Medulla oblongata (tissue), 1 donor: Measurements from ENCODE around the gene UPK3B.
"Not testable (repeated sequence)": the region's sequence is repeated elsewhere in the genome, so short reads cannot be mapped to it uniquely, and the experiment has no call there.

ENCODE experiments used
- DNase-seq: peaks from one replicate; pipeline ENCODE4 v3.0.0-alpha.2; 2015; ENCODE audit errors: extremely low spot score

Gene UPK3B

DNA sequence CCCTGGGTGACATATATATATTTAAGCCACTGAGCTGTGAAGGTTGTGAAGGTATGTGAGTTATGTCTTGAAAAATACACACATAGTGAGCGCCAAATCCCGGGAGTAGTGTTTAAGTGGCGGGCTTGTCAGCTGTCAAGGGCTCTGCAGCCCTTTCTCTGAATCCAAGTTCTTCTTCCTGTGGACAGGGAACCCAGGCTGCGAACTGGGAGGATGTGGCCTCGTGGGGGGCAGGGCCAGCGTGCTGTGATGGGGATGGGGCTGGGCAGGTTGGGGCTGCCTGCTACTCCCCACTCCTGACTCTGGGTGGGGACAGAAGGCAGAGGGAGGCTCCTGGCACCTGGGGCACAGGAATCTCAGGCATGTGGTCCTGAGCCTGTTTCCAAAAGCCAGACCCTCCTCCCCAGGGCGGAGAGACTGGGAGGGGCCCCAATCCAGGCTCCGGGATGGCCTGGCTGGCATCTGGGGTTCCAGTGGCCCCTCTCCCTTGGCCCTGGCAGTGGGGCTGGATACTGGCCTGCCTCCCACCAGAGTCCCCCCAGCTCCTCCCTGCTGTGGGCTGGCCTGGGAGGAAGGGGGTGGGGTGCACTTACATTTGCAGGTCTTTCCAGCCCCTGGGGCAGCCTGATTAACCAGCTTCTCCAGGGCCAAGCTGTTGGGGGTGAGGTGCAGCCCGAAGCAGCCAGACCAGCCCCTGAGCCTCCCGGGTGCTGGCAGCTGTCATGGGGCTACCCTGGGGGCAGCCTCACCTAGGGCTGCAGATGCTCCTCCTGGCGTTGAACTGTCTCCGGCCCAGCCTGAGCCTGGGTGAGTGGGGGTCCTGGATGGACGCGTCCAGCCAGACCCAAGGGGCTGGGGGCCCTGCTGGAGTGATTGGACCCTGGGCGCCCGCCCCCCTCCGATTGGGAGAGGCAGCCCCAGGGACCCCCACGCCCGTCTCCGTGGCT lies at the start of gene UPK3B:
UPK3B (plus strand) TSS at position 622 of the 947 bp plus-strand sequence; CDS start at position 723, 101 bp downstream.
- DNase-seq, result no peak

DNA sequence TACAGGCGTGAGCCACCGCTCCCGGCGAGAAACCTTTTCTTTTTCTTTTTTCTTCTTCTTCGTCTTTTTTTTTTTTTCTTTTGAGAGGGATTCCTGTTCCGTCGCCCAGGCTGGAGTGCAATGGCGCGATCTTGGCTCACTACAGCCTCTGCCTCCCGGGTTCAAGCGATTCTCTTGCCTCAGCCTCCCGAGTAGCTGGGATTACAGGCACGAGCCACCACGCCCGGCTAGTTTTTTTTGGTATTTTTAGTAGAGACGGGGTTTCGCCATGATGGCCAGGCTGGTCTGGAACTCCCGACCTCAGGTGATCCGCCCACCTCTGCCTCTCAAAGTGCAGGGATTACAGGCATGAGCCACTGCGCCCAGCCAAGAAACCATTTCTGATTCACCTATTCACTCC lies 49.6 kb upstream of the UPK3B start:
- DNase-seq, result not testable (repeated sequence)

DNA sequence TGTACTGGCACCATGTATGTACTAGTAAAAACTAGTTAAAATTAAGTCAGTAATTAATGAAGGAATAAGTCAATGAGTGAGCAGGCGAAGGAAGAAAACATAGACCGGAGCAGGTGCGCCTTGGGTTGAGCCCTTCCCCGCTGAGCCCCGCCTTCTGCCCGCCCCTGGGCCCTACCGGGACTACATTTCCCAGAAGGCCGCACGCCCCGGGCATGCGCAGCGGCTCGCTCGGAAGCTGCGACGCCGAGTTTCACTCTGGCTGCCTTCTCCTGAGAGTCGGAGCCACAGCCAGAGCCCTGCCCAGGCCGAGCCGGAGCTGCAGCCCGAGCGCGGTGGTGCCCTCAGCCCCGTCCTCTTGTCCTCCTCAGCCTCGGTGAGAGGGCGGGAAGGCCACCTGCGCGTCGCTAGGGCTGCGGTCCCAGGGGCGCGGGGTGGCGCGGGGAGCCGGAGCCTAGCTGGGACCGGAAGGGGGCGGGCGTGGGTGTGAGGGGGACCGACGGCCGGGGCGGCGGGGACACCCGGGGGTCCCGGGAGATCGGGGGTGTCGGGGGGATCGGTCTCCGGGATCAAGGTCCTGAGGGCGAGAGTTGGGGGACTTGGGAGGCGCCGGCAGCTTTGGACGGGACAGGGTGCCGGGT lies 48.8 kb upstream of the UPK3B start, which contains the start of gene DTX2:
DTX2 (plus strand) TSS at position 246 of the 638 bp plus-strand sequence. CDS start 18,801 bp downstream, outside the sequence.
- DNase-seq, result not testable (repeated sequence)

DNA sequence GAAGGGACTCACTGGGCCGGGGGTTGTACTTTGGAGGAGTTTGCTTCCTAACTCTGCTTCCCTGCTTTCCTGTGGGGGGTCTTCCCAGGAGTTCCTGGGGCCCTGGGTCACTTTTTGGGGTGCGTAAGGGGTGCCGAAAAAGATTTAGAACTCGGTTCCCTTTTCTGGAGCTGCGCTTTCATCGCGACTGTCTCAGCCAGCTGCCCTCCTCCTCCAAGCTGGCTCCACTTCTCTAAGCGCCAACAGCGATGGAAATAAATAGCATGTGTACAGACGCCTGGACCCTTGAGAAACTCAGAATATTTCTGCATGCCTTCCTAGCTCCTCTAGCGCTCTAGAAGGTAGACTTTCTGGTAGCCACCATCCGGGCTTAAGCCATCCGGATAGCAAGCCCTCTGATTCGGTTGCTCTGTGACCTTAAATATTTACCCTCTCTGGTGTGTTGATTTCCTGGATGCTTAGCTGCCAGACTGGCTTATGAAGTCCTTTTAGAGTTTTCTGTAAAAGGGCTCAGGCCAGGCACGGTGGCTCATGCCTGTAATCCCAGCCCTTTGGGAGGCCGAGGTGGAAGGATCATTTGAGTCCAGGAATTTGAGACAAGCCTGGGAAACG lies 48.0 kb upstream of the UPK3B start:
- not testable (repeated sequence) for DNase-seq

DNA sequence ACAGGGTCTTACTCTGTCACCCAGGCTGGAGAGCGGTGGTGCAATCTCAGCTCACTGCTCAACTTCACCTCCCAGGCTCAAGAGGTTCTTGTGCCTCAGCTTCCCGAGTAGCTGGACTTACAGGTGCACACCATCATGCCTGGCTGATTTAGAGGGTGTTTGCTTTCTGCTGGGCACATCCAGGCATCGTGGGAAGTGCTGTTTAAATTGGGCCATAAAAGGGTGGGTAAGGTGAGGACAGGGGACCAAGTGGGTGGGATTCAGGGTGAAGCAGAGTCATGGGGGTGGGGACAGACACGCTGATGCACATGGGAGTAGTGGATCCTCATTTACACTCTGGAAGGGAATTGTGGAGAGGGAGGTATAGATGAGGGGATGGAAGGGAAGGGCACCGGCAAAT lies 45.4 kb upstream of the UPK3B start:
- not testable (repeated sequence) for DNase-seq

DNA sequence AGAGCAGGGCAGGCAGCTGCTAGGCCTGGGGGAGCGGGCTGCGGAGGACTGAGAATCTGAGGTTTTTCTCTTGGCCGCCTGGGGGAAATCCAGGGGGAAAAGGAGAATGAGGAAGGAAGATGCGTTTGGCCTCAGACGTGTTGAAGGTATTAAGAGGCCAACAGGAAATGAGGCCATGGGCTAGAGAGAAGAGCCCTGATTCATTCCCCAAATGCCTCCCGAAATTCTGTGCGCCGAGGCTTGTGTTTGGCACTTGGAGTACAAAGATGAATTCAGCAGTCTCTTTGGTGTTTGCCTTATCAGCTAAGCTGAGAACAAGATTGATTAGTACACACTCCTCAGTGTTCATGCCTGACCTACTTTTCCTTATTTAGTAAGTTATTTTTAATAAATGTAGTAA lies 44.4 kb upstream of the UPK3B start:
- not testable (repeated sequence) for DNase-seq

DNA sequence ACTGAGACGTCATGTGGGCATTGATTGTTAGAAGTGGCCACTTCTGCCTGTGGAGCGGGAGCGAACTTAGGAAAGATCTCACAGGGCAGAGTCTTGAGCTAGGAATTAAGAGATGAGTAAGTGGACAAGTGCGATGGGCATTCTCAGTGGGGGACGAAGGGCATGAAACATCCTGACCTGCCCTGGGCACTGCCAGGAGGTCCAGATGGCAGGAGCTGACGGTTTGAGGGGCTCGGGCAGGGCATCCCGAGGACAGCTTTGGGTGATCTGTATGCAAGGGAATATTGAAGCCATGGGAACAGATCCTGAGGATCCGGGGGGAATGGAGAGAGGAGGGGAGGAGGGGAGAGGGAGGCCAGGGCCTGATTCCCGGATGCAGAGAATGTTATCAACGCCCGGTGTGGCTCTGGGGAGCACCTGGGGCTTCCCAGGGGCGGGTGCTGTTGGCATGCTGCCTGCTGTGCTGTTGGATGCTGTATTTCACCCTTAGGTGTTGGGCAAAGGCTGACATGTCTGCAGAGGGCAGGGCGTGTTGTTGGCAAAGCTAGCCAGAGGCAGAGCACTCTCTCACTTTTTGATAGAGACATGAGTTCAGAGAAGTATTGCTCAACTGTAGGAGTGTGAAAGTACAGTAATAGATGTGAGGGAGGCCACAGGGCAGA lies 42.5 kb upstream of the UPK3B start:
- not testable (repeated sequence) for DNase-seq

DNA sequence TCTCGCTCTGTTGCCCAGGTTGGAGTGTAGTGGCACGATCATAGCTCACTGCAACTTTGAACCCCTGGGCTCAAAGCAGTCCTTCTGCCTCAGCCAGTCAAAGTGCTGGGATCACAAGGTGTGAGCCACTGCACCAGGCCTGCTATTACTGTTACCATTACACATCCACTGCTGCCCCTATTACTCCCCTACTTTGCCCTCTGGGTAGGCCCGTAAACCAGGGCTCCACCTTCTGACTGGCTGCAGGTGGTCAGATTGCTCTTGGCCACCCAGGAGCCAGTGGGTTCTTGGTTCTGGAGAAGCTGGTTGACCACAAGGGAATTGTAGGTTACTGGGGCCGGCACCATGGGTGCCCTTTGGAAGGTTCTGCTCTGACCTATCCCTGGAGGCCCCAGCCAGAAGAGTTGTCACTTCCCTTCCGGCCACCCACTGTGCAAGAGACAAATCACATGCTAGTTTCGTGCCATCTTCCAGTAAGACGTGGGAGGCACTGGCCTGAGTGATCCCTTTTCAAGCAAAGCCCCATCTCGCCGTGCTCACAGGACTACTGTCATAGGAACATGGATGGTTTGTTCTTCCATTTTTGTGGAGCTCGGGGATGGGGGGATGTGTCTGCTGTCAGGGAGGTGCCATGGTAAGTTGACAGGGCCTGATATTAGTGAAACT lies 38.7 kb upstream of the UPK3B start:
- DNase-seq, result peak; percentile 4

DNA sequence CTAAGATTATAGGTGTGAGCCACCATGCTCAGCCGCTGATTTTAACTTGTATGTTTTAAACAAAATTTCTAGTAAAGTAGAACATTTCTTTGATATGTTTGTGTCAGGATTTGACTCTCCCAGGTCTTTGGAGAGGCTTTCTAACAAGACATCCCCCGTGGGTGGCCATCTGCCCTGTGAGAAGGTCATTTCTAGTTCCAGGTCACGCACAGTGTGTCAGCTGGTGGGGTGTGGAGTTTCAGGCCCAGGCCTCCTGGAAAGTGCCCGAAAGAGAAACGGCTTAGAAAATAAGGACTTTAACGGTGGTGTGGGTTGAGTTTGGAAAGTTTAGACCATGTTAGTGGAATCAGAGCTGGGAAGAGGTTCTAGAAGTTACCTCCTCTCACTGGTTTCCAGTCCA lies 37.3 kb upstream of the UPK3B start:
- not testable (repeated sequence) for DNase-seq

DNA sequence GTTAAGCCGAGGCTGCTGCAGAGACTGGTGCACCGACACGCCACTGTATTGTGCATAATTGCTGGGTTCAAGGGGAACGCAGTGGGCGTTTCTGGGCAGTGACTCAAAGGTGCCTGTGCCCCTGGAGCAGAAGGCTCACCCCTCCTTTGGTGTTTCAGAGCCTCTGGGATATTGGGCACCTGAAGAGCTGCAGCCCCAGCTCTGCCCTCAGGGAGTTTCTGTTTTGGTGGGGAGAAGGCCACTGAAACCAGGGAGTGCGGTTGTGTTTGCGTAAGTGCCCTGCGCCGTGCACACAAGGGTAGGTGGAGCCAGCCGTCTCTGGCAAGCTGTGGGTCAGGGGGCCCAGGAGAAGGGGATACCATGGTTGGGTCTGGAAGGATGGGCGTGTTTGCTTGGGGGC lies 34.1 kb upstream of the UPK3B start:
- DNase-seq, result not testable (repeated sequence)

DNA sequence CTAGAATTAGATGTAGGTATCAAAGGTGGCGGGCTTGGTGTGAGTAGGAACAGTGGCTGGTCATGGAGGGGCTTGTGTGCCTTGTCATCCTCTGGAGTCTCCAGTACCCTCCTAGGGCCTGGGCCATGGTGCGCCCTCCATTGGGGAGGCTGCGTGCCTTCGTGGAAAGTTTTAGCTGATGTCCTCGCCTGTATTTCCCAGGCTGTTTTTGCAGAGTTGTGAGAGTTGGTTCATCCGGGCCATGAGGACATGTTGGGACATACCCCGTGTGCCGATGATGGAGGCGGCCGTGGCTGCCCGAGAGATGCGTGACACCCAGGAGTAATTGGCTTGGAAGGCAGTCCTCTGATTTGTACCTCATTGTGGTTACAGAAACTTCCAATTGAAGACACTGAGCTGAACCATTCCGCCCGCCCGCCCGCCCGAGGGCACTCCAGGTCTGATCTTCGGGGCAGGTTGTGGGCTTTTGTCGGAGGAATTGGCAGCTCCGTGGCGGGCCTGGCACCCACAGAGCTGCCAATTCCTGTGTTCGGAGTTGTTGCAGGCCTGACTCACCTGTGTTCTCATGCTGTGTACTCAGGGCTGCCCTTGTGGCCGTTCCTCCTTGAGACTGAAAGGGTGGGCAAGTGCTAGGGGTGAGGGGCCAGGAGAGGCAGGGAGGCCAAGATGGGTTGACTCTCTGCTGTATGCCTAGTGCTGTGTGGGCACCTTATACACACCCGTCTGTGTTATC lies 33.4 kb upstream of the UPK3B start:
- DNase-seq, result not testable (repeated sequence)

DNA sequence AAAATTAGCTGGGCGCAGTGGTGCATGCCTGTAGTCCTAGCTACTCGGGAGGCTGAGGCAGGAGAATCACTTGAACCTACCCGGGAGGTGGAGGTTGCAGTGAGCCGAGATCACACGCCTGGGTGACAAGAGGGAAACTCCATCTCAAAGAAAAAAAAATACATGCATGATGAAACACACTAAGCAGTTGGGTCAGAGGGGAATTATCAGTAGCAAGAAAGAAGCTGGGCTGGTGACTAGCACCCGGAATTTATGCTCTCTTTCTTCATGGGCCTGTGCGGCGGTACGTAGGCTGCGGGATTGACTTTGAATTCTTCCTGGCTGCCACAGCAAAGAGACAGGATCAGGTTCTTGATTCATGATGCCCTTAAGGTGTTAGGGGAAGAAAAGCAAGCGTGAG lies 30.7 kb upstream of the UPK3B start:
- not testable (repeated sequence) for DNase-seq

DNA sequence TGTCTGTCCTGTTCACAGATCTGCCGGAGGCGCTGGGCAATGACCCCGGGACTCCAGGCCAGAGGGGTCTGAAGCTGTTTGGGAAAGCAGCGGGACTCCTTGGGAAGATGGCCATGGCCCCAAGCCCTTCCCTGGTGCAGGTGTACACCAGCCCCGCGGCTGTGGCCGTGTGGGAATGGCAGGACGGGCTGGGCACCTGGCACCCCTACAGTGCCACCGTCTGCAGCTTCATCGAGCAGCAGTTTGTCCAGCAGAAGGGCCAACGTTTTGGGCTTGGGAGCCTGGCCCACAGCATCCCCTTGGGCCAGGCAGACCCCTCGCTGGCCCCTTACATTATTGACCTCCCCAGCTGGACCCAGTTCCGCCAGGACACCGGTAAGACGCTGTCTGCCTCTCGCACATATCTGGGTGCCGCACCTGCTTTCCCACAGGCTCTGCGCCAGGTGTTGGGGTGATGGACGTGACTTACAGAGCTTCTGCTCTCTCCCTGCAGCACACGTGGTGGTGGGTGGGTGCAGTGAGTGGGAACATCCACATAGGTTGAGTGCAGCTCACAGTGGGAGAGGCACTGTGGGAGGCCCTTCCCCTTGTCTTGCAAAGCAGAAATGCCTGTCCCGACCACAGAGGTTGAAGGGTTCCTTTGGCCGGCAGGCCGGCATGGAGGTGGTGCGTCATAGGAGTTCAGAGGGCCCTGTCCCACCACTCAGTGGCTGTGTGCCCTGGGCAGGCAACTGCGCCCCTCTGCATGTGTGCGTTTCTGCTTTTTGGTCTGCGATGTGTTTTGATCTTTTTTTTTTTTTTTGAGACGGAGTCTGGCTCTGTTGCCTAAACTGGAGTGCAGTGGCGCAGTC lies 29.7 kb upstream of the UPK3B start:
- DNase-seq, result not testable (repeated sequence)

DNA sequence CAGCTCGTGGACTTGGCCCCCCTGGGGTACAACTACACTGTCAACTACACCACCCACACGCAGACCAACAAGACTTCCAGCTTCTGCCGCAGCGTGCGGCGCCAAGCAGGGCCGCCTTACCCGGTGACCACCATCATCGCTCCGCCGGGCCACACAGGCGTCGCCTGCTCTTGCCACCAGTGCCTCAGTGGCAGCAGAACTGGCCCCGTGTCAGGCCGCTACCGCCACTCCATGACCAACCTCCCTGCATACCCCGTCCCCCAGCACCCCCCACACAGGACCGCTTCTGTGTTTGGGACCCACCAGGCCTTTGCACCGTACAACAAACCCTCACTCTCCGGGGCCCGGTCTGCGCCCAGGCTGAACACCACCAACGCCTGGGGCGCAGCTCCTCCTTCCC lies 27.7 kb upstream of the UPK3B start:
- DNase-seq, result not testable (repeated sequence)

DNA sequence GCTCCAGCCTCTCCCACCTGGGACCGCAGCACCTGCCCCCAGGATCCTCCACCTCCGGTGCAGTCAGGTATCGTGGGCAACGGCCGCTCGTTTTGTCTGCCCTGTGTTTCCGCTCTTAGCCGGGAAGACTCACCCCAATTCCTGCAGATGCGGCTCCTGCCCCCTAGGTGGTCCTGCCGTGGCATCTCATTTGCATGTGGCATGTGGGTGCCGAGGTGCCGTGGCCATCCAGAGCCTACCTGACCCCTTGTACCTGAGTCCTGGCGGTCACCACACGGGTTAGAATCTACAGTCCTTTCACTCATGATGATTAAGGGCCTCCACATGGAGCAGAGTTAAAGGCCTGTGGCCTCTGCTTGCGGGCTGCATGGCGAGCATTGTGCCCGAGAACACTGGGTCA lies 27.3 kb upstream of the UPK3B start:
- not testable (repeated sequence) for DNase-seq

DNA sequence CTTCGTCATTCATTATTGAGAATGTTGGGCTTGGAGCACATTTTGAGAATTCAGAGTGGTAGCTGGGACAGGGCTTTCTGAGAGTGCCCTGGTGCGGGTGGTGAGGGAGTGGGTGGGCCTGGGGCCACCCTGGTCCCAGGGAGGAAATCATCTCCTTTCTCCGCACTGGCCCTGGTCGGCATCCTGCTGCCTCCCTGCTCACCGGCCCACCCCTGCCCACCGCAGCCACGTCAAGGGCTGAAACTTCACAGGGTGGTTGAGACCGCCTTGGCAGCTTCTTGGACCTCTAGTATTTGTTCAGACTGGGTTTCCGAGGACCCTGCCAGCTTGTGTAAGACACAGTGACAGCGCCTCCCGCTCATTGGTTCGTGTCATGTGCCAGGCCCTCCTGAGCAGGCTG lies 25.9 kb upstream of the UPK3B start:
- not testable (repeated sequence) for DNase-seq

DNA sequence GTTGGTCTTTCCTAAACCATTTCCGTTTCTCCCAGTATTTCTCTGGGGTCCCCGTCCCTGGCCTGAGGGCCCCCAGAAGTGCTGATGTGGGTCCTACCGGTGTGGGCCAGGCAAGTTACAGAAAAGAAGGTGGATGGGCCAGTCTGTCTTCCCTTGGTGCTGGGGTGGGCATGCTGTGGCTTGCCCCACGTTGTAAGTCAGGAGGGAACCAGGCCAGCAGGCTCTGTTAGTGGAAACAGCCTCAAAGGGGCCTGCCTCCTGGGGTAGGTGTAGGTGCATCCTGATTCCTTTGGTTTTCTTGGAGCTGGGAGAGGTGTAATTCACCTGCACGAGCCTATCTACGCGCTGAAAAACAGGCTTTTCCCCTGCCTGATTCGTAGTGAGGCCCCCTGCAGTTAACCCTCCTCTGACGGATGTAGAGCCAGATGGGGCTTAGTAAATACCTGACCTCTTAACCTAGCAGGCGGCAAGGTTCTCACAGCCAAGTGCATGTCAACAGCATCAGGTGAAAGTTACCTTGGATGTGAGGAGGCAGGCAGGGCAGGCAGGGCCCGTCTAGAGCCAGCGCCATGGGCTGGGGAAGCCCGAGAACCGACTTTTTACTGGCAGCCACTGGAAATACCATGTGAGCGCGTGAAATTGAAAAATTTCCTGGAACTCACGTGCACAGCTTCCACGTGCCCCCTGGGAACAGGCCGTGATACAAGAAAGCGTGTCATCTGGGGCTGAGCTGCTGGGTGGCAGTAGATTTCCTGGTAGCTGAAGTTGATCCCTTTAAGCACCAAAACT lies 24.3 kb upstream of the UPK3B start:
- not testable (repeated sequence) for DNase-seq

DNA sequence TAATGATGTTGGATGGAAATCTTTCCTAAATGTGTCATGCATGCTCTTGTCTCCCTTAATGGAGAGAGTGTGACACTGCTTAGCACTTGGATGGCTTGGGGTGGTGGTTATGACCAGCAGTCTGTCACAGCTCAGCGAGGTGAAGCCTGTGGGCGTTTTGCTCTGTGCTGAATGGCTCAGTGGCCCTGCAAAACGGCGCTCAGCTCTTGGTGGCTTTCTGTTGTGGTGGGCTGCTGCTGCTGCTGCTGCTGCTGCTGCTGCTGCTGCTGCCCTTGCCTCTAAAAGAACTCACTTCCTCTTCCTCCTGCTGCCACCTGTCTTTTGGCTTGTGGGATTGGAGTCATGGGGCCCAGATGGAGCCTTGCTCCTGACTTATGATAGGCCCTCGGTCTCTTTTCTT lies 23.7 kb upstream of the UPK3B start:
- not testable (repeated sequence) for DNase-seq

DNA sequence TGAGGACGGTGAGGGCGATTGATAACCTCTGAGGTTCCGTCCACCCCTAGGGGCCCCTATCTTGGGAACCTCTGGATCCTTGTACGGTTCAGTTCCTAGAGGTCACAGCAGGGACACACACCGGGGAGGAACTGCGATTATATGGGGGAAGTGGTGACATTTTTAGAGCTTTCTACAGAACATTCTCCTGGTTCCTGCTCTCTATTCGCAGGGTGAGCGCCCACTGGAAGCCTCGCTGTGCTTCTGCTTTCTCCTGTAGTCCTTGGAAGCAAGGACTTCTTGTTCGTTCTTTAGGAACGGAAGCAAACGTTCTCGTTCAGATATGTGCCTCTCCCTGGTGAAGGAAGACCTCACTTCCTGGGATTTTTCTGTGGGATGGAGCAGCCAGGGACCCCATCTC lies 22.4 kb upstream of the UPK3B start:
- not testable (repeated sequence) for DNase-seq
